ENCODE measurements around the gene NTM. TPM values are rescaled to one million over a fixed set of nuclear protein-coding genes. Genes with fewer than 3 reads are reported as not detected.

NTM gene
- total and polyA plus RNA-seq, 2 experiments from 2014 or later = 1.1 to 1.7 TPM

DNA sequence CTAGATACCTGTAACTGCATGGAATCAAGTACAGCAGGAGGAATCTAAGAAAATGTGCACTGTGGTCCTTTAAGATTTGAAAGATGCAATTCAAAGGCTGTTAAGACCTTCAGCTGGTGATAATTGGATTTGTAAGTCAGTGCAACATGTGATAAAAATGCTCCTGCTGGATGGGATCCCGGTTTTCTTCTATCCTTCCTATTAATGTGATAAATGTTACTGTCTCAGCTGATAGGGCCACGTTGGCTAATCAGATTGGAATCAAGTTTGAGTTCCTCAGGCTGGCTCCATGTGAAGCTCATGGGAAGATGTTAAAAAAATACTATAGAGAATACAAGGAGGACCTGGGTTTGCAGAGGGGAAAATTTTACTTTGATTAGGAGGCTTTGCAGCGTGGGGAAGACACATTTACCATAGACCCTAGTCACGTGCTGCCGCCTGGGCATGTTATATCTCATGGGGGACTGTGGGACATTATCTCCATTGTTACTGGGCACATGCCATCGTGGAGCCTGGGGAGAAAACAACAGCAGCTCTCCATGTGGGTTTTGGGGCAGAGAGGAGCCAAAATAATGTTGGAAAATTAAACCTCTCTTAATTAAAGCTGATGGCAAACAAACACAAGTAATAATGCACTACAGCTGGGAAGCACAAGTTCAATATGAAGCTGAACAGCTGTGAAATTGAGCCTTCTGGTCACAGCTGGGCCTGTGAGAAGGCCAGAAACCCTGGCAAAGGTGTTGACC, 652.5 kb downstream of the NTM start:
- Histone ChIP-seq H3K27me3 (peaks cover 4% of the 10 kb centered on the region), H3K36me3 (no peaks in the 10 kb centered on the region), H3K4me1 (ENCODE audit: low read depth) (no peaks in the 10 kb centered on the region), H3K27ac (no peak overlapping the region), H3K9me3 (ENCODE audit: low read depth) (no peaks in the 10 kb centered on the region), H3K4me3 (no peak overlapping the region)
- TF ChIP-seq, protein P1, sequence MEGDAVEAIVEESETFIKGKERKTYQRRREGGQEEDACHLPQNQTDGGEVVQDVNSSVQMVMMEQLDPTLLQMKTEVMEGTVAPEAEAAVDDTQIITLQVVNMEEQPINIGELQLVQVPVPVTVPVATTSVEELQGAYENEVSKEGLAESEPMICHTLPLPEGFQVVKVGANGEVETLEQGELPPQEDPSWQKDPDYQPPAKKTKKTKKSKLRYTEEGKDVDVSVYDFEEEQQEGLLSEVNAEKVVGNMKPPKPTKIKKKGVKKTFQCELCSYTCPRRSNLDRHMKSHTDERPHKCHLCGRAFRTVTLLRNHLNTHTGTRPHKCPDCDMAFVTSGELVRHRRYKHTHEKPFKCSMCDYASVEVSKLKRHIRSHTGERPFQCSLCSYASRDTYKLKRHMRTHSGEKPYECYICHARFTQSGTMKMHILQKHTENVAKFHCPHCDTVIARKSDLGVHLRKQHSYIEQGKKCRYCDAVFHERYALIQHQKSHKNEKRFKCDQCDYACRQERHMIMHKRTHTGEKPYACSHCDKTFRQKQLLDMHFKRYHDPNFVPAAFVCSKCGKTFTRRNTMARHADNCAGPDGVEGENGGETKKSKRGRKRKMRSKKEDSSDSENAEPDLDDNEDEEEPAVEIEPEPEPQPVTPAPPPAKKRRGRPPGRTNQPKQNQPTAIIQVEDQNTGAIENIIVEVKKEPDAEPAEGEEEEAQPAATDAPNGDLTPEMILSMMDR (IDR thresholded peaks at IDR 0.05; ENCODE audit: low read depth, low read length) = no peak
- DNase-seq (ENCODE audit: low read depth in 1 of 2, low spot score in 1 of 2) = peak in 1 of 2 donors; percentile 21

DNA sequence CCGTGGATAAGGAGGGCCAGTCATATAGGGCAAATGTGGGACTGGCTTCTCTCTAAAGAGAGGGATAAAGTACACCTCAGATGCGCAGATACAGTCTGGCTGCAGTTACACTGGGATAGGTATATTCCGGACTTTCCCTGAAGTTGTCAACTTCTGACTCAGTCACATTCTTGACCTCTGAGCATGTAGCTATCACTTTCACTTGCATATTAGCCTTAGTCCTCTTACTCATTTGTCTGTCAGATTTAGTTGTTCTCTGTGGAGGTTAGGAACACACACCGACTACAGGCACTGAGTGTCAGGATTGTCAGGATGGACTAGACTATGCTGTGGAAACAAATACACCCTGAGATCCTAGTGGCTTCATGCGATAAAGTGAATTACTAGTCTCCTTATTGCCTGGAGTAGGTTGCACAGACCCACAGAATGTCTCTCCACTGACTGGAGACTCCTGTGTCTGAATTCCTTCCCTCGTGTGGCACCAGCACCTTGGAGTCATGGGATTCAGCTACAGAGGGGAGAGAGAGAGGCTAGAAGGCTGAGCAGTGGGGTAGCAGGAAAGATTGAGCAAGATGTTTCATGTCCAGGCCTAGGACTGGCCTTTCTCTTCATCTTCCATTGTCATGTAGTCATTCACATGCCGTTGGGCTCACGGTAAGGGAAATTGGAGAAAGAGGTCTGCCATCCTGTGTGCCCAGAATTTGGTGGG, 654.3 kb downstream of the NTM start:
- no peaks in the 10 kb centered on the region for H3K9me3 ChIP-seq (ENCODE audit: low read depth)
- H3K4me3 ChIP-seq = no peak overlapping the region
- H3K27me3 ChIP-seq = peaks cover 4% of the 10 kb centered on the region
- TF ChIP-seq, protein P1 (IDR thresholded peaks at IDR 0.05; ENCODE audit: low read depth, low read length) = no peak
- H3K4me1 ChIP-seq (ENCODE audit: low read depth) = no peaks in the 10 kb centered on the region
- peak in 1 of 2 donors; percentile 34 for DNase-seq (ENCODE audit: low read depth in 1 of 2, low spot score in 1 of 2)
- no peak overlapping the region for H3K27ac ChIP-seq
- no peaks in the 10 kb centered on the region for H3K36me3 ChIP-seq

DNA sequence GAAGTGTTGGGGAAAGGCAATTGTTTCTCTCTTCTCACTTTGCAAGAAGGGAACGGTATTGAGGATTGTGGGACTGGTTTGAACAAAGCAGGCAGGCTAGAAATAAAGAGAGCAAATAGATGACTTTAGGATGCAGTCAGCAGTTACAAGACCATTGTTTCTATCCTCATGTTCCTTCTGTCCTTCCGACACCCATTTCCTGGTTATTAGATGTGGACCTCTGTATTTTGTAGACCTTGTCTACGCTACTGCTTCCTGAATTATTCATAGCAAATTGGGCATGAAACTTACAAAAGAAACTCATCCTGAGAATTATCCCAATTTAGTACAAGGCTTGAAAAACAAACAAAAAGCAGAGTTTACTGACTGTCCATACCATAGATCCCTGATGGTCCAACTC, 656.3 kb downstream of the NTM start:
- H3K27ac ChIP-seq = no peak overlapping the region
- no peaks in the 10 kb centered on the region for H3K9me3 ChIP-seq (ENCODE audit: low read depth)
- TF ChIP-seq, protein P1 (IDR thresholded peaks at IDR 0.05; ENCODE audit: low read depth, low read length) = no peak
- H3K36me3 ChIP-seq = no peaks in the 10 kb centered on the region
- peaks cover 10% of the 10 kb centered on the region for H3K27me3 ChIP-seq
- H3K4me1 ChIP-seq (ENCODE audit: low read depth) = no peaks in the 10 kb centered on the region
- no peak overlapping the region for H3K4me3 ChIP-seq
- no peak for DNase-seq (ENCODE audit: low read depth in 1 of 2, low spot score in 1 of 2)

DNA sequence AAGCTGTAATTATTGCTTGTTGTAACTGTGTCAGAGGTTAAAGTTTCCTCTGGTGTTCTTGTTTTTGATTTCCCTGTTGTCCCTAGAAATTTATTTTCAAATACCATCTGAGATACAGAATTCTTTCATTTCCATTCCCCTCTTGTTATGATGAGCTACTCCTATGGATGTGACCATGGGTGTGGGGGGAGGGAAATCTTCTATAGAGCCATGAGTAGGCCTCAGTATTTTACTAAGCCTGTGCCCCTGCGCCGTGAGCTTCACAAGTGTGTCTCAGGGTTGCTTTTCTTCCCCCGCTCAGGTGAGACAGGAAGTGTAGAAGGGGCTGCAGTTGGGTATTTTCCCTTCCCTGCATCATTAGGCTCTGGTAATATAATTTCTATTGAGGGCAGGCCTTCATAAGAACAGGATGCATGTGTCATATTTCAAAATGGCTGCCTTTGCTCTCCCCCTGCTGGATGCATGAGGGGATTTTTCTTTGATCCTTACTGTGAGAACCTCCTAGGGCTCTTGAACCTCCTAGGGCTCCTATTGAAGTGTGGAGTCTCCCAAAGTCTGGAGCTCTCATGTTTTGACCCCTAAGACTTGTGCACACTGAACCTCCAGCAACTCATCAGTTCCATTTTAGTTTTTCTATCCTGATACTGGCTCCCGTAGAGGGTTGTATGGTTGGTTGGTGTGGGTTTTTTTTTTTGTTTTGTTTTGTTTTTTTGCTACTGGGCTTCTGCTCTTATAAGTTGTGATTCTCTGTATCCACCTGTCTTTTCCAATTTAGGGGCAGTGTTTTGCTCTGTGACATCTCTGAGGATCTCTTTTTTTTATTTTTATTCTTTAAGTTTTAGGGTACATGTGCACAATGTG, 658.2 kb downstream of the NTM start:
- Histone ChIP-seq H3K27ac (no peak overlapping the region), H3K9me3 (ENCODE audit: low read depth) (no peaks in the 10 kb centered on the region), H3K36me3 (no peaks in the 10 kb centered on the region), H3K4me3 (no peak overlapping the region), H3K27me3 (peaks cover 10% of the 10 kb centered on the region), H3K4me1 (ENCODE audit: low read depth) (no peaks in the 10 kb centered on the region)
- TF ChIP-seq, protein P1 (IDR thresholded peaks at IDR 0.05; ENCODE audit: low read depth, low read length) = peak; percentile 34
- peak; percentile 27 to 53 for DNase-seq (ENCODE audit: low read depth in 1 of 2, low spot score in 1 of 2)

DNA sequence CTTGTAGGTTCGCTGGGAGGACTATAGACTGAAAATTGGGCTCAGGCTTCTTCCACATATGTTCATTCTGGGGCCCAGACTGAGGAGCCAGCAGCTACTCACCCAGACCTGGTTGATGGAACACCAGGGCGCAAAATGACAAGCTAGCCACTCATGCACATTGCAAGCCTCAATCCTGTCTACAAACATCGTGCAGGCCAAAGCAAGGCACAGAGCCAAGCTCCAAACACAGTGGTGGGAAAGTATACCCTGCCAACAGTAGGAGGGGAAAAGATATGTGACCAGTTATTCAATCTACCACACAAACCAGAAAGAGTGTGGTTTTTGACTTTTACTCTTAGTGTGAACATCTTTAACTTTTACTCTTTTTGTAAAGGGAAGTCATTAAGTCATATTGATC, 660.5 kb downstream of the NTM start:
- TF ChIP-seq, protein P1 (IDR thresholded peaks at IDR 0.05; ENCODE audit: low read depth, low read length) = no peak
- no peak overlapping the region for H3K4me3 ChIP-seq
- H3K4me1 ChIP-seq (ENCODE audit: low read depth) = no peaks in the 10 kb centered on the region
- peaks cover 18% of the 10 kb centered on the region for H3K27me3 ChIP-seq
- no peaks in the 10 kb centered on the region for H3K9me3 ChIP-seq (ENCODE audit: low read depth)
- DNase-seq (ENCODE audit: low read depth in 1 of 2, low spot score in 1 of 2) = peak in 1 of 2 donors; percentile 57
- H3K27ac ChIP-seq = no peak overlapping the region
- no peaks in the 10 kb centered on the region for H3K36me3 ChIP-seq
